Mesendoderm (in vitro differentiated cells): ENCODE results near the gene CD47.

Experiments used
- DNase-seq: peaks from one replicate; pipeline ENCODE4 v3.0.0; 2013
- H2AK5ac ChIP-seq: 2 replicates; pipeline ENCODE4 v1.6.1; 2013; ENCODE audit warnings: low read length, inconsistent platforms
- H2BK120ac ChIP-seq: 2 replicates; pipeline ENCODE4 v1.6.1; 2013; ENCODE audit warnings: low read depth, mild to moderate bottlenecking, low read length, moderate library complexity, mixed read lengths
- H2BK15ac ChIP-seq: replicated peaks from 2 replicates; pipeline ENCODE4 v1.6.1; 2013; ENCODE audit warnings: low read depth, mild to moderate bottlenecking, moderate library complexity
- H2BK5ac ChIP-seq: 2 replicates; pipeline ENCODE4 v1.6.1; 2013; ENCODE audit warnings: low read length, inconsistent platforms
- H3K18ac ChIP-seq: 2 replicates; pipeline ENCODE4 v1.6.1; 2013; ENCODE audit warnings: mild to moderate bottlenecking, low read length, mixed read lengths
- H3K23ac ChIP-seq: one replicate; pipeline ENCODE4 v1.6.1; 2013; ENCODE audit warnings: low read length
- H3K27ac ChIP-seq: 2 replicates; pipeline ENCODE4 v1.5.1; 2013; ENCODE audit warnings: low read depth, mild to moderate bottlenecking, inconsistent platforms, low read length, moderate library complexity
- H3K27me3 ChIP-seq: 2 replicates; pipeline ENCODE4 v1.6.1; 2013; ENCODE audit warnings: low read length, control low read depth, mild to moderate bottlenecking, inconsistent platforms; ENCODE audit not compliant: insufficient read depth, poor library complexity
- H3K36me3 ChIP-seq: 2 replicates; pipeline ENCODE4 v1.6.1; 2013; ENCODE audit warnings: low read length, inconsistent platforms; ENCODE audit not compliant: control insufficient read depth, insufficient read depth
- H3K4ac ChIP-seq: one replicate; pipeline ENCODE4 v1.6.1; 2013; ENCODE audit warnings: low read depth, mild to moderate bottlenecking, low read length, moderate library complexity
- H3K4me1 ChIP-seq: 2 replicates; pipeline ENCODE4 v1.6.1; 2013; ENCODE audit warnings: low read depth, low read length, inconsistent platforms; ENCODE audit not compliant: control insufficient read depth
- H3K4me2 ChIP-seq: 2 replicates; pipeline ENCODE4 v1.6.1; 2013; ENCODE audit warnings: low read length
- H3K4me3 ChIP-seq: 2 replicates; pipeline ENCODE4 v1.5.1; 2013; ENCODE audit warnings: mild to moderate bottlenecking, low read length
- H3K56ac ChIP-seq: one replicate; pipeline ENCODE4 v1.6.1; 2013; ENCODE audit warnings: low read length
- H3K79me1 ChIP-seq: 2 replicates; pipeline ENCODE4 v1.6.1; 2013; ENCODE audit warnings: low read length, inconsistent platforms
- H3K79me2 ChIP-seq: 2 replicates; pipeline ENCODE4 v1.6.1; 2013; ENCODE audit warnings: mild to moderate bottlenecking, low read length; ENCODE audit not compliant: control insufficient read depth, insufficient read depth
- H3K9ac ChIP-seq: 2 replicates; pipeline ENCODE4 v1.6.1; 2013; ENCODE audit warnings: low read length, inconsistent platforms
- H4K5ac ChIP-seq: one replicate; pipeline ENCODE4 v1.6.1; 2013; ENCODE audit warnings: low read length
- H4K8ac ChIP-seq: one replicate; pipeline ENCODE4 v1.6.1; 2013; ENCODE audit warnings: low read depth, mild to moderate bottlenecking, control low read depth, low read length, moderate library complexity
- WGBS: extraction: QIAGEN DNeasy Blood & Tissue Kit; methylation state at CpG from one replicate; pipeline ENCODE4 v1.1.7; 2013; ENCODE audit warnings: low lambda C conversion rate, missing lambda C conversion rate; ENCODE audit not compliant: insufficient coverage; ENCODE audit errors: extremely low coverage; 5-methylcytosine and 5-hydroxymethylcytosine counted together

Gene CD47

DNA sequence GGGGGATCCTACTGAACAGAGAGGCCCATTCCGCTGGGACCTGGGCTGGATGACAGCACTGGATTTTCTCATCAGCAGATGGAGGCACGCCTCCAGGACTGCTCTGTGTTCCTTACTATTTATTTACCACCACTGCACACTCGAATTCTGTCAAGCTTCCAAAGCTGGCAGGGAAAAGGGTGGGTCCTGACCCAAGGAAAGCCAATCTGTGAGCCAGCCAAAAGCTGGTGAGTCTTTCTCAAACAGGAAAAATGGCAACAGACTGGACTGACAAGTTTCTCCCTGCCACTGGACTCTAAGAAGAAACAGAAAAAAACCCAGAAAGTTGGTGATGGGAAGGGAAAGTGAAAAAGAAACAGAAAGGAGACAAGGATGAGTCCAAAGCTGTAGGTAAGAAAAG, 37.8 kb downstream of the CD47 start:
- H3K18ac ChIP-seq: no peak overlapping the region
- H2BK5ac ChIP-seq: no peak overlapping the region
- no peaks in the 10 kb centered on the region for H3K79me1 ChIP-seq
- no peak overlapping the region for H2AK5ac ChIP-seq
- no peak overlapping the region for H2BK15ac ChIP-seq
- no peak overlapping the region for H3K56ac ChIP-seq
- H3K4ac ChIP-seq: no peak overlapping the region
- H3K9ac ChIP-seq: no peak overlapping the region
- no peak overlapping the region for H2BK120ac ChIP-seq
- no peak overlapping the region for H4K8ac ChIP-seq
- no peaks in the 10 kb centered on the region for H3K36me3 ChIP-seq
- no peaks in the 10 kb centered on the region for H3K79me2 ChIP-seq
- H3K27ac ChIP-seq: no peak overlapping the region
- H3K23ac ChIP-seq: no peak overlapping the region
- no peak overlapping the region for H3K4me3 ChIP-seq
- no CpG with 5 or more reads among the region's 3 CpGs for WGBS
- no peaks in the 10 kb centered on the region for H3K4me1 ChIP-seq
- no peak overlapping the region for H4K5ac ChIP-seq
- DNase-seq: no peak
- no peak overlapping the region for H3K4me2 ChIP-seq
- no peaks in the 10 kb centered on the region for H3K27me3 ChIP-seq

DNA sequence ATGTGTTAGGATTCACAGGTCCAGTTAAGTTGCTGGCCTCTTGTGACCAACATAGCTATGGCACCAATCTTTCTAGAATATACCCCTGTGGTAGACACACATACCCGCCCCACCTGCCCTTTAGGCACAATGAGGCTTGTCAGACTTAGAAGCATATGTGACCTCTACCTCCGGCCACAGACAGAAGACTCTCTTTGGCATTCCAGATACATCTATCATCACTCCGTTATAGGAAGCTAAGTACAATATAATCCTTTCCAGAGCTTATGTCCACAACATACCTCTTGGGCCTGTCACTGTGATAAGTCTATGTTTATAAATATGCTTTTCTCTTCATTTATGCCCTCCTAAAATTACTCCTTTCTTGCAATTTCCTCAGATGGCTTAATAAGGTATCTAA, 39.8 kb downstream of the CD47 start:
- no CpG with 5 or more reads among the region's 3 CpGs for WGBS
- H3K9ac ChIP-seq: no peak overlapping the region
- H3K79me1 ChIP-seq: no peaks in the 10 kb centered on the region
- no peaks in the 10 kb centered on the region for H3K79me2 ChIP-seq
- H3K27ac ChIP-seq: no peak overlapping the region
- no peak overlapping the region for H3K56ac ChIP-seq
- H3K18ac ChIP-seq: no peak overlapping the region
- H2BK15ac ChIP-seq: no peak overlapping the region
- no peaks in the 10 kb centered on the region for H3K36me3 ChIP-seq
- H3K4ac ChIP-seq: no peak overlapping the region
- H3K4me1 ChIP-seq: no peaks in the 10 kb centered on the region
- H3K27me3 ChIP-seq: no peaks in the 10 kb centered on the region
- no peak overlapping the region for H2BK120ac ChIP-seq
- DNase-seq: no peak
- H3K23ac ChIP-seq: no peak overlapping the region
- no peak overlapping the region for H2BK5ac ChIP-seq
- H4K5ac ChIP-seq: no peak overlapping the region
- H2AK5ac ChIP-seq: no peak overlapping the region
- no peak overlapping the region for H4K8ac ChIP-seq
- H3K4me3 ChIP-seq: no peak overlapping the region
- no peak overlapping the region for H3K4me2 ChIP-seq

DNA sequence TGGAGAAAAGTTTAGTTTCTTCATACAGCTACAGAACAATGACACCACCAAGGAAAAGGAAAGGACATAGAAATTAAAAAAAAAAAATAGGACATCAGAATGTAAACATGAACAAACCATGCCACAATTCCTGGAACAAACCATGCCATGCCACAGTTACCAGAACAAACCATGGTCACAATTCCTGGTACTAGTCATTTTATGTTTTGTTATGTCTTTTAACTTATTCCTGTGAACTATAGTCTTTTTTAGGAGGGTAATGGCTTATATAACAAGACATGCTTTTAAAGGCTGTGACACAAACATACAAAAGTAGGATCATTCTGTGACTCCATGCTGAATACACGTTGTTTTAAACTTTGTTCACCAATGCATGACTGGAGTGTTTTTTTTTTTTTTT, 42.8 kb downstream of the CD47 start:
- no peak overlapping the region for H4K5ac ChIP-seq
- no peak overlapping the region for H3K4me3 ChIP-seq
- H3K27ac ChIP-seq: no peak overlapping the region
- no peak overlapping the region for H2AK5ac ChIP-seq
- H3K23ac ChIP-seq: no peak overlapping the region
- no peaks in the 10 kb centered on the region for H3K4me1 ChIP-seq
- no peak overlapping the region for H2BK5ac ChIP-seq
- H3K36me3 ChIP-seq: no peaks in the 10 kb centered on the region
- H2BK120ac ChIP-seq: no peak overlapping the region
- H3K79me2 ChIP-seq: no peaks in the 10 kb centered on the region
- H3K56ac ChIP-seq: no peak overlapping the region
- H3K79me1 ChIP-seq: no peaks in the 10 kb centered on the region
- no peaks in the 10 kb centered on the region for H3K27me3 ChIP-seq
- H3K4ac ChIP-seq: no peak overlapping the region
- no peak overlapping the region for H3K4me2 ChIP-seq
- H4K8ac ChIP-seq: no peak overlapping the region
- no peak overlapping the region for H2BK15ac ChIP-seq
- H3K18ac ChIP-seq: no peak overlapping the region
- no peak for DNase-seq
- no CpG with 5 or more reads among the region's 1 CpG for WGBS
- no peak overlapping the region for H3K9ac ChIP-seq

DNA sequence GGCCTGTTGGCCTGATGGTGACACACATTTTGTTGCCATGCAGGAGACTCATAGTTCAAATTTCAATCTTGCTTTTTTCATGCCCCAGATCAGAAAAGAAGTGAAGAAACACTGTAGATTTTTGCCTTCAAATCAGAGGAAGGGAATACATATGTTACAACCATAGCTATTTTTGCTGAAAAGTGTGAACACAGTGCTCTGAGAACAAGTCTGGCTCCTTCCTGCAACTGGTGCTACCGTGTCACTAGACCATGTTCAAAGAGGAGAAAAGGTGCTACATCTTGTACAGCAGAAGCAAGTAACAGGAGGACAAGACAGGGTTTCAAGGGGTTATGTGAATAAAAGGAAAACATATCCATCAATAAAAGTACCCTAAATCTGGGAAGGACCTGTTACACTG, 44.6 kb downstream of the CD47 start:
- Histone ChIP-seq H3K18ac (no peak overlapping the region), H3K36me3 (no peaks in the 10 kb centered on the region), H2BK5ac (no peak overlapping the region), H3K79me1 (no peaks in the 10 kb centered on the region), H2BK120ac (no peak overlapping the region), H3K4ac (no peak overlapping the region), H3K23ac (no peak overlapping the region), H3K4me2 (no peak overlapping the region), H3K56ac (no peak overlapping the region), H3K4me3 (no peak overlapping the region), H3K4me1 (no peaks in the 10 kb centered on the region), H4K8ac (no peak overlapping the region), H3K79me2 (no peaks in the 10 kb centered on the region), H2BK15ac (no peak overlapping the region), H4K5ac (no peak overlapping the region), H3K27me3 (no peaks in the 10 kb centered on the region), H3K9ac (no peak overlapping the region), H3K27ac (no peak overlapping the region), H2AK5ac (no peak overlapping the region)
- no CpG with 5 or more reads among the region's 1 CpG for WGBS
- no peak for DNase-seq

DNA sequence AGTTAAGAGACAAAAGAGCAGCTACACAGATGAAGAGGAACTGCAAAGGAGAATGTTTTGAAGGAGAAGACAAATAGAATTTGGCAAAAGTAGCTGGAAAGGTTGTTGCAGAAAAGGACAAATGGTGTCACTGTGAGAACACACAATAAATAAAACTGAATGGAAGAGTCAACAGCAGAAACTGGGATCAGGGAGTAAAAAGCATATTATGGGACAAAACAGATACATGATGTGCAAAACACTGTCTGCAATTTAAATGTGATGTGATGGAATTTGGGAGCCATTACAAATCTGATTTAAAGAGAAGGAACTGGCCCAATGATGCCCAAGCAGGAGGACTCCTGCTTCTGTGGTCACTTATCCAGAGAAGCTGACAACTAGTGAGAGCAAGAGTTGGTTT, 46.1 kb downstream of the CD47 start:
- no peak overlapping the region for H3K4ac ChIP-seq
- H3K79me1 ChIP-seq: no peaks in the 10 kb centered on the region
- H3K9ac ChIP-seq: no peak overlapping the region
- H2AK5ac ChIP-seq: no peak overlapping the region
- H3K4me3 ChIP-seq: no peak overlapping the region
- no peaks in the 10 kb centered on the region for H3K4me1 ChIP-seq
- H2BK5ac ChIP-seq: no peak overlapping the region
- H3K27ac ChIP-seq: no peak overlapping the region
- no peak overlapping the region for H2BK15ac ChIP-seq
- H3K27me3 ChIP-seq: no peaks in the 10 kb centered on the region
- no peak for DNase-seq
- no peak overlapping the region for H4K8ac ChIP-seq
- H3K18ac ChIP-seq: no peak overlapping the region
- H2BK120ac ChIP-seq: no peak overlapping the region
- no peak overlapping the region for H3K4me2 ChIP-seq
- no peak overlapping the region for H3K56ac ChIP-seq
- no peaks in the 10 kb centered on the region for H3K79me2 ChIP-seq
- no peak overlapping the region for H4K5ac ChIP-seq
- no peaks in the 10 kb centered on the region for H3K36me3 ChIP-seq
- no peak overlapping the region for H3K23ac ChIP-seq

DNA sequence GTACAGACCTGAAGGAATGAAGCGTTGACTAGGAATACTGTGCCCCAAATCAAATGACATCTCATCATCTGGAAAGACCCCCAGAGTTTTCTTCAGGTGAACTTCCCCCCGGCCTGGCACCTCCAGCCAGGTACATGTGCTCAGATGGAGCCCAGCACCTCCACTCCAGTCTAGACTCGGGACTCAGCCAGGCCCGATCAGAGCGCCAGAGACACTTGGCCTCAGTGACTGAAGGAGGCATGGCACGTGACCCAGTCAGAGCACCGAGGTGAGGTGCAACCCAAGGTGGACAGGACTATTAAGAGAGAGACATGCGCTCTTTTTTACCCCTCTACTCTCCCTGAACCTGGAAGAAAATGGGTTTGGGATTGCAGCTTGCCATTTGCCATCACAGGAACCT, 48.5 kb downstream of the CD47 start:
- H3K79me2 ChIP-seq: no peaks in the 10 kb centered on the region
- H3K4me2 ChIP-seq: no peak overlapping the region
- H3K18ac ChIP-seq: no peak overlapping the region
- no peak overlapping the region for H2AK5ac ChIP-seq
- no peak overlapping the region for H4K5ac ChIP-seq
- no peak overlapping the region for H4K8ac ChIP-seq
- no peak overlapping the region for H2BK5ac ChIP-seq
- no peaks in the 10 kb centered on the region for H3K4me1 ChIP-seq
- H3K27me3 ChIP-seq: no peaks in the 10 kb centered on the region
- no peak overlapping the region for H2BK15ac ChIP-seq
- H3K4ac ChIP-seq: no peak overlapping the region
- no peak for DNase-seq
- H3K79me1 ChIP-seq: no peaks in the 10 kb centered on the region
- no peak overlapping the region for H3K56ac ChIP-seq
- H3K36me3 ChIP-seq: no peaks in the 10 kb centered on the region
- H2BK120ac ChIP-seq: no peak overlapping the region
- H3K9ac ChIP-seq: no peak overlapping the region
- H3K4me3 ChIP-seq: no peak overlapping the region
- no CpG with 5 or more reads among the region's 8 CpGs for WGBS
- no peak overlapping the region for H3K23ac ChIP-seq
- no peak overlapping the region for H3K27ac ChIP-seq
